Breast epithelium (tissue), 3 donors: ENCODE results near the gene TRIM52.

Source experiments
- POLR2A ChIP-seq: fragments of 450-650 bp; IDR thresholded peaks from one replicate; pipeline ENCODE4 v1.6.1; 2016; ENCODE audit warnings: antibody characterized with exemption, mild to moderate bottlenecking, moderate library complexity
- POLR2AphosphoS5 ChIP-seq, 3 donors: sonication (generic); formaldehyde crosslinking; IDR thresholded peaks; one replicate each; pipeline ENCODE4 v1.6.1; 2017; ENCODE audit warnings: antibody characterized with exemption in 3 of 3
- TF ChIP-seq, protein P1 (sequence below), 3 donors: fragments of 450-650 bp; IDR thresholded peaks; one replicate each; pipeline ENCODE4 v1.5.1; 2016 to 2017; ENCODE audit warnings: antibody characterized with exemption in 3 of 3, mild to moderate bottlenecking in 3 of 3, moderate library complexity in 3 of 3

DNA sequence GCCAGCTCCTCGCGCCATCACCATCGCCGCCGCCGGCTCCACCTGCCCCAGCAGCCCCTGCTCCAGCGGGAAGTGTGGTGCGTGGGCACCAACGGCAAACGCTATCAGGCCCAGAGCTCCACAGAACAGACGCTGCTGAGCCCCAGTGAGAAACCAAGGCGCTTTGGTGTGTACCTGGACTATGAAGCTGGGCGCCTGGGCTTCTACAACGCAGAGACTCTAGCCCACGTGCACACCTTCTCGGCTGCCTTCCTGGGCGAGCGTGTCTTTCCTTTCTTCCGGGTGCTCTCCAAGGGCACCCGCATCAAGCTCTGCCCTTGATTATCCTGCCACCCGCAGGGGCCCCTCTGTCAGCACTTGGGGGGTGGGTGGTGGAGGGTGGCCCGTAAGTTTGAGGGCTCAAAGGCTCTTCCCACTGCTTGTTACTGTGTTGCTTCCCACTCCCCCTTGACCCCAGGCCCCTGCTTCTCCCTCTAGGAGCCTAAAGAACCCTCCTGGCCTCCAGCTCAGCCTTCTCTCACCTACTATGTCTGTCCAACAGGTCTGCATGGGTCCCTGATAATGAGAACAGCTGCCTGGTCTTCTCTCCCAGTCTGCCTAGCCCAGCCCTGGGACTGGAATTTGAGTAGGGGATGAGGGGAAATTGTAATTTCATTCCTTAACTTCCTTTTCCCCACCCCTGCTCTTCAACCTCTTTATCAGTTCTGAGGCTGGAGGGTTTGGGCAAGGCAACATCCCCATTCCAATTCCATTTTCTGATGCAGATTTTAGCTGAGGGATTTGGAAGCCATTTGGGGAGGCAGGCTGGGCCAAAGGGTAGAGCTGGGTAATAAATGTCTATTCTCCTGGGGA, 26.3 kb downstream of the TRIM52 start:
- TF ChIP-seq, protein P1, sequence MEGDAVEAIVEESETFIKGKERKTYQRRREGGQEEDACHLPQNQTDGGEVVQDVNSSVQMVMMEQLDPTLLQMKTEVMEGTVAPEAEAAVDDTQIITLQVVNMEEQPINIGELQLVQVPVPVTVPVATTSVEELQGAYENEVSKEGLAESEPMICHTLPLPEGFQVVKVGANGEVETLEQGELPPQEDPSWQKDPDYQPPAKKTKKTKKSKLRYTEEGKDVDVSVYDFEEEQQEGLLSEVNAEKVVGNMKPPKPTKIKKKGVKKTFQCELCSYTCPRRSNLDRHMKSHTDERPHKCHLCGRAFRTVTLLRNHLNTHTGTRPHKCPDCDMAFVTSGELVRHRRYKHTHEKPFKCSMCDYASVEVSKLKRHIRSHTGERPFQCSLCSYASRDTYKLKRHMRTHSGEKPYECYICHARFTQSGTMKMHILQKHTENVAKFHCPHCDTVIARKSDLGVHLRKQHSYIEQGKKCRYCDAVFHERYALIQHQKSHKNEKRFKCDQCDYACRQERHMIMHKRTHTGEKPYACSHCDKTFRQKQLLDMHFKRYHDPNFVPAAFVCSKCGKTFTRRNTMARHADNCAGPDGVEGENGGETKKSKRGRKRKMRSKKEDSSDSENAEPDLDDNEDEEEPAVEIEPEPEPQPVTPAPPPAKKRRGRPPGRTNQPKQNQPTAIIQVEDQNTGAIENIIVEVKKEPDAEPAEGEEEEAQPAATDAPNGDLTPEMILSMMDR (IDR thresholded peaks at IDR 0.05) = no peak
- TF ChIP-seq POLR2A (no peak), POLR2AphosphoS5 (IDR thresholded peaks at IDR 0.05) (no peak)
